ENCODE results near the gene DLG3.

Gene DLG3

GRCh38 chrX:70527053-70527452 is 82.4 kb downstream of the DLG3 start:
- no peak for DNase-seq

GRCh38 chrX:70527610-70528345 is 83.1 kb downstream of the DLG3 start:
- no peak for DNase-seq

- DNase-seq = no peak
These were observed 90.6 kb downstream of the DLG3 start for GRCh38 chrX:70535198-70535597.

- no peak for DNase-seq
These were observed 104.8 kb downstream of the DLG3 start for GRCh38 chrX:70549429-70549828.

DNA sequence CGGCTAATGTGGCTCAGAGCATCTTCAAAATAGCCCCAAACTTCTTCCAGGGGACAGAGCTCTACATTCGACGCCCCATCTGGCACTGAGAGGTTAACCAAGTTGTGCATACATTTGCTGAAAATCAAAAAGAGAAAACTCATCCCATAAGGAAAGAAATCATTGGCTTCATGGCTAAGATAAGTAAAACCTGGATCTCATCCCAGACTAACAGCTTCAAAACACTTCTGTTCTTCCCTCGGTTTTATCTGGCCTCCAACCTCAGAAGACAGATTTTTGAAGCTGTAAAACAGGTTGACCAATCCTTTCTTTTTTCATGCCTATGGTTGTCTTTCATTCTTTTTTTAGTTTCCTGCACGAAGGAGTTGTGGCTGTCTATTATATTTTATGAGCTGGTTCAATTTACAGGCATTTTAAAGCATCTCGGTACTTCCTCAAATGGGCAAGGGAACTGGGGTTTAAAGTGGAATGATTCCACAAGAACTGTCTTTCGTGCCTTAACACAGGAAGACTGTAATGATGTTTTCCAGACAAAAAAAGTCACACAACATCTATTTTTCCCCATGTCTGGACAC is 107.6 kb downstream of the DLG3 start:
- no peak for DNase-seq

DNA sequence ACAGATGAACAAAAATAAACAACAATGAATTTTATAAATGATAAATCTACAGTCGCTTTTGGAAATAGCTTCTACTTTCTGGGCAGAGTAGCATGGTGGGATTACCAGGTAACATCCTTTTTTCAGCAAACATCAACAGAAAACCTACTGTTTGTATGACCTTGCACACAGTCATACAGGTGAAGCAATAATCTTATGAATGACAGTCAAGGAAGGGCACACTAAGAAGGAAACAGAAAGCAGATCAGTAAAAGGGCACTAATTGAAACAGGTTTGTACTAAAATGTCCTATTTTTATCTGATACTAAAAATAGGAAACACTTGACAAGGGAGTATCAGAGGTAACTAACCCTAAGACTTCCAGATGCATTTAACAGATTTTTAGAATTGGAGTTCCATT is 108.9 kb downstream of the DLG3 start:
- no peak for DNase-seq

GRCh38 chrX:70554081-70554480 is 109.4 kb downstream of the DLG3 start:
- no peak for DNase-seq

DNA sequence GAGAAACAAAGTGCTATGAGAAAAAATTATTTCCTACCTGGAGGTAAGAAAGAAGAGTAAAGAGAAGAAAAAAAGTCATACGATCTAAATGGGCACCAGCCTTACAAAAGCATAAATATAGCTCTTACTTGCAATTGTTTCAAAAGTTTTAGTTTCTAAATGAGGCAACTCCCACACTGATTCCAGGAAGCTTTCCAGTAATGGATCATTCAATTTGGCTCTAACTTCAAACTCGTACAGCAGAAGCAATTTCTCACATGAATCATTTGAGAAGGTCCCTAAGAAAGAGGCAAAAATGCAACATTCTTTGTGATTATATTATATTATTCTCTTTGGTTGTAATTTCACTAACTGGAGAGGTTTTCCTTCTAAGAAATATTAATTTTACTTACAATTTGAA is 109.9 kb downstream of the DLG3 start:
- DNase-seq = no peak

DNA sequence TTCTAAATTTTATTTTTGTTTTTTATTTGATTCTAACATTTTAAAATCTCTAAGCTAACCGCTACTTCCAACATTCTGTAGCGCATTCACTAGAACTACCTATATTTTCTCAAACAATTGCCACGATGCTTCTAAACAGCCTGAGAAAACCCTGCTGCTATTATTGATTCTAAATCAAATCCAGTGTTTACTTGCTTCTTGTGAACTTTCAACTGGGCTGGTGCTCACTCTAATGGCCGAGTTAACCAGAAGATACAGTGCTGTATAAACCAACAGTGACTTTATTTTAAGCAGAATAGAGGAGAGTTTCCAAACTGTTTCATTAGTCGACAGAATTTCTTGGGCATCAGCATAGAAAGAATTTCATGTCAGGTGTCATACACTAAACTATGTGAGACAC is 110.3 kb downstream of the DLG3 start:
- no peak for DNase-seq

Measured in NCI-H1436 treated with DMSO at 0.1 percent for 48 hours (cell line).